HUDEP-2 (cell line): ENCODE measurements around the gene NLRP7.
"Not testable (repeated sequence)": the region's sequence is repeated elsewhere in the genome, so short reads cannot be mapped to it uniquely, and the experiment has no call there.

ENCODE experiments used
- DNase-seq, 76 experiments: peaks; one replicate each; lab custom pipeline; 2025; ENCODE audit not compliant: unreplicated experiment in 76 of 76; lab: John Stamatoyannopoulos, UW

NLRP7 gene

GRCh38 chr19:54919646-54920563 lies 27.4 kb downstream of the NLRP7 start:
- DNase-seq: peak in 7 of 76 experiments; percentile 4 to 26 (median 6)

- no peak for DNase-seq
These were observed 28.8 kb downstream of the NLRP7 start for GRCh38 chr19:54918499-54918898.

- no peak for DNase-seq
These were observed 30.5 kb downstream of the NLRP7 start for GRCh38 chr19:54916822-54917221.

GRCh38 chr19:54907899-54908298 lies 39.4 kb downstream of the NLRP7 start:
- DNase-seq: not testable (repeated sequence)

DNA sequence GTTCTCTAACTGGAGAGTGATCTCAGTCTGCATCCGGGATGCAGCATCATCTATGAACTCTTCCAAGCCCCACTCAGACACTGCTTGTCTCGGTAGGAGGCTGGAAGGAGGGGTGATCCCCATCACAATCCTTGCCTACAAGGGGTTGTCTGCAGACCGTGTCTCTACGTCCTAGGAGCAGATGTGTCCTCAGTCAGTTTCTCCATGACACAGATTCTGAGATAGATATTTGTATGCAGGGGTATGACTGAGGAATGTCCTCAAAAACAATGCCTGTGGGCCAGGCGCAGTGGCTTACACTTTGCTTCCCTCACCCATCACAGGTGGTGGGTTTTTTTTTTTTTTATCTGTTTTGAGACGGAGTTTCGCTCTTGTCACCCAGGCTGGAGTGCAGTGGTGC lies 40.5 kb downstream of the NLRP7 start:
- no peak for DNase-seq

DNA sequence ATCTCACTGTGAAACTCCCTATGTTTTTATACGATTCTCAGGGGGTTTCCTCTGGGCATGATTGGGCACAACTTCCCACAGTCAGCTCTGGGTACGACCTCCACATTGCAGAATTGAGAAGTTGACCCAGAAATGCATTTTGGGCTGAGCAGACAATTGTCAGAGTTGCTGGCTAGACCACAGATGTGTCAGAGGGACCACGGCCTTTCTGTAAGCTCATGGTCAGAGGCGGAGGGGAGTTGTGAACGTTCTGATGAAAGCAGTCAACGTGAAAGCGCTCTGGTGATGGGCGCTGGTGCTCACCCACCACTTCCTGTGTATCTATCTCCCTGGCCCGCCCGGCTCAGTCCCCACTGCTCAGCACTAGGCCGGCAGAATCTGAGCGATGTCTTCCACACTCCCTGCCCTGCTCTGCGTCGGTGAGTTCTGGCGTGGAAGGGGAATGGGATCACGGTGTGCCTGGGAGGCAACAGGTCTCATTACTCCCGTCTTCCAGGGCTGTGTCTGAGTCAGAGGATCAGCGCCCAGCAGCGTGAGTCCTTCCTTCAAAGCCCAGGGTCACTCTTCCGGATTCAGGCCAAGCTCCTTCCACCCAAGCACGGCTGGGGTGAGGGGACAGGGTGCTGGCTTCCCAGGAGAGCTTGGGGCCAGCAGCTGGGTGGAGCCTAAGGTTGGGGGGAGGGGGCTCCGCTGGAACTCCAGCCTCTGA lies 41.4 kb downstream of the NLRP7 start, which contains the start of gene NCR1:
NCR1 (plus strand) TSS at position 346 of the 709 bp plus-strand sequence; CDS start at position 386, 40 bp downstream.
- DNase-seq: no peak

GRCh38 chr19:54905421-54905802 lies 41.9 kb downstream of the NLRP7 start:
- DNase-seq: no peak

DNA sequence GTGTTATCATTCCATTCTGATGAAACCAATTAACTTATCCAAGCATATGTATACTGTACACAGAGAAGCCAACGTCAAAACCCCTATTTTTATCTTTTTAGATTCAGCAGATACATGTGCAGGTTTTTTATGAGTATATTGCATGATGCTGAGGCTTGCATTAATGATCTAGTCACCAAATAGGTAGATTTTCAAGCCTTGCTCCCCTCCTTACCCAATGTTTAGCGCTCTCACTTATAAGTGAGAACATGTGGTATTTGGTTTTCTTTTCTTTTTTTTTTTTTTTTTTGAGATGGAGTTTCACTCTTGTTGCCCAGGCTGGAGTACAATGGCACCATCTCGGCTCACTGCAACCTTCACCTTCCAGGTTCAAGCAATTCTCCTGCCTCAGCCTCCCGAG lies 43.1 kb downstream of the NLRP7 start:
- not testable (repeated sequence) for DNase-seq

- DNase-seq: no peak
These were observed 44.0 kb downstream of the NLRP7 start for GRCh38 chr19:54903303-54903702.

DNA sequence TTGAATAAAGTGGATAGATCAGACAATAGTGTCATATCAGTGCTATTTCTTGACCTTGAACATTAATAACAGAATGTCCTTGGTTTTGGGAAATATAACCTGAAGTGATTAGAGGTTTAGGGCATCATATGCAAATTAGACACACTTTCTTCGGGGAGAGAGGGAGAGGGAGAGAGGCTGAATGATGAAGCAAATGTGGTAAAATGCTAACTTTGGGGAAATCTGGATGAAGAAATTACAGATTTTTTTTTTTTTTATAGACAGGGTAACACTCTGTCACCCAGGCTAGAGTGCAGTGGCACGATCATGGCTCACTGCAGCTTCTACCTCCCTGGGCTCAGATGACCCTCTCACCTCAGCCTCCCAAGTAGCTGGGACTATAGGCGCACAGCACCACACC lies 45.3 kb downstream of the NLRP7 start:
- DNase-seq: no peak

DNA sequence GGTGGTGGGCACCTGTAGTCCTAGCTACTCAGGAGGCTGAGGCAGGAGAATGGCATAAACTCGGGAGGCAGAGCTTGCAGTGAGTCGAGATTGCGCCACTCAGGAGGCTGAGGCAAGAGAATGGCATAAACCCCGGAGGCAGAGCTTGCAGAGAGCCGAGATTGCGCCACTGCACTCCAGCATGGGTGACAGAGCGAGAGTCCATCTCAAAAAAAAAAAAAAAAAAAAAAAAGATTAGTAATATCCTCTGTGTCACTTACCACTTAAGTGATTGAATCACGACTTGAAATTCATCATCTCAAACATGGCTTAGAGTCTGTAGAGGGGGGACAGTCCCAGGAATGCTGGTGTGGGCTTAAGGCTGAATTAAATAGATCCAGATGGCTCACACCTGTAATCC lies 46.2 kb downstream of the NLRP7 start:
- not testable (repeated sequence) for DNase-seq

- DNase-seq: not testable (repeated sequence)
These were observed 47.7 kb downstream of the NLRP7 start for GRCh38 chr19:54899646-54900045.

- DNase-seq: not testable (repeated sequence)
These were observed 48.6 kb downstream of the NLRP7 start for GRCh38 chr19:54898685-54899084.

GRCh38 chr19:54896036-54896435 lies 51.3 kb downstream of the NLRP7 start:
- no peak for DNase-seq

GRCh38 chr19:54894106-54894505 lies 53.2 kb downstream of the NLRP7 start:
- DNase-seq: not testable (repeated sequence)

DNA sequence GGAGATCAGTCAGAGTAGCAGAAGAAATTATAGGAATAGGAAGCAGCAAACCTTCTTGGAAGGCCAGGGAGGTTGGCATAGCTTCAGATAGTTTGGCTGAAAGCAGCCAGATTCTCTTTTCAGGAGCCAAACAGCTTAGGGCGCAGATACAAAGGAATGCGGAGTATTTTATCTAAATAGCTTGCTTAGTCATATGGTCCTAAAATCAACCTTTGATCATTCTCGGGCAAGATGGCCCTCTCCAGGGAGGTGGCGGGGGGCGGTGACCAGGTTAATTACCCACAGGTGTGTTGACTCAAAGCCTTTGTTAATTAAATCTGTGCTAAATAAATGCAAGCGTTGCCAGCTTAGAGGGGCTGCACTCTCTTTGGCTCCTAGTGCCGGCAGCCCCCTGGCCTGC lies 53.9 kb downstream of the NLRP7 start:
- DNase-seq: no peak

- DNase-seq: no peak
These were observed 57.8 kb downstream of the NLRP7 start for GRCh38 chr19:54889566-54889965.

GRCh38 chr19:54888239-54888638 lies 59.1 kb downstream of the NLRP7 start:
- DNase-seq: no peak

GRCh38 chr19:54883228-54883627 lies 64.1 kb downstream of the NLRP7 start:
- DNase-seq: no peak

- DNase-seq: no peak
These were observed 64.6 kb downstream of the NLRP7 start for GRCh38 chr19:54882758-54883157.

DNA sequence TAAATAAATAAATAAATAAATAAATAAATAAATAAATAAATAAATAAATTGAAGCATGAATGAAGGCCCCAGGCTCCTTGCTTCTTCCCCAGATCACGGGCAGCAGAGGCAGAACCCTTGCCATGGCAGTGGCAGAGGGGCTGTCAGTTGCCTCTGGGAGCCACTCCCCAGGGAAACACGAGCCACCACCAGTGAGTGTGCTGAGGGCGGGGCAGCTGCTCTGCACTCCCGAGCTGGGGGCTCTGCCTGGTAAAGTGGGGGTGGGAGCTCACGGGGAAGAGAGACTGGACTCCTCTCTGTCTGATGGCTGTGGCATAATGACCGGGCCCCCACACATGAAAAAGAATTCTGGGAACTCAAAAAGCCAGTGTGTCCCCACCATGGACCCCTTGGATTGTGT lies 65.4 kb downstream of the NLRP7 start:
- no peak for DNase-seq

- no peak for DNase-seq
These were observed 69.9 kb downstream of the NLRP7 start for GRCh38 chr19:54877471-54877870.
